HCT116 (cell line): ENCODE results near the gene OXER1. TPM values are rescaled to one million over a fixed set of nuclear protein-coding genes. Genes with fewer than 3 reads are reported as not detected.

Source experiments
- ATAC-seq: fragments of 200-7000 bp; cut with Tn5 transposase; 2 replicates; pipeline ENCODE4 v1.9.1; 2020; ENCODE audit warnings: mild to moderate bottlenecking, moderate library complexity
- BruUV-seq: library from RNA; stranded (reverse); fragments of 400-500 nt; replicated peaks from 2 replicates; lab custom pipeline; 2021; lab: Mats Ljungman, UMichigan
- CTCF ChIA-PET: fragments of 300-600 bp; sonication (Branson Sonifier 250); formaldehyde crosslinking; loops from one replicate; lab custom pipeline; 2021; ENCODE audit warnings: antibody characterized with exemption; lab: Charles Lee
- POLR2A ChIA-PET: fragments of 300-600, 350-600 bp; sonication (Branson Sonifier 250); formaldehyde crosslinking; loops from one replicate; lab custom pipeline; 2021; ENCODE audit warnings: antibody characterized with exemption; lab: Charles Lee
- RAD21 ChIA-PET, 2 experiments: fragments of 300-600 bp; sonication (Branson Sonifier 250); formaldehyde crosslinking; loops; one replicate each; lab custom pipeline; 2023; ENCODE audit warnings: low total read pairs in 2 of 2; ENCODE audit not compliant: uncharacterized antibody in 2 of 2, unreplicated experiment in 2 of 2, low non-redundant PET in 1 of 2; lab: Charles Lee
- DNase-seq: peaks from one replicate; pipeline ENCODE4 v3.0.0-alpha.2; 2010; ENCODE audit warnings: low read depth, low spot score
- H2AFZ ChIP-seq: fragments of 200-600 bp; shearing (Covaris generic), sonication (generic); 2 replicates; pipeline ENCODE4 v1.6.1; 2017; ENCODE audit warnings: low read depth, mixed run types, mixed read lengths, antibody characterized with exemption, low read length; ENCODE audit not compliant: poor library complexity, severe bottlenecking
- H3K27ac ChIP-seq: 2 replicates; pipeline ENCODE4 v1.5.1; 2012; ENCODE audit warnings: low read depth, low read length
- H3K27me3 ChIP-seq: fragments of 200-600 bp; sonication (generic); 2 replicates; pipeline ENCODE4 v1.6.1; 2016; ENCODE audit warnings: mixed run types, low read length, mixed read lengths; ENCODE audit not compliant: insufficient read depth
- H3K36me3 ChIP-seq, 2 experiments: fragments of 200-500 bp in 1 of 2; fragments of 200-600 bp in 1 of 2; sonication (Bioruptor generic) in 1 of 2; sonication (generic) in 1 of 2; 2 replicates each; pipeline versions ENCODE4 v1.5.1 to v1.6.1; 2014 to 2016; ENCODE audit warnings: low read length in 2 of 2, inconsistent platforms in 1 of 2, mixed read lengths in 1 of 2, mixed run types in 1 of 2; ENCODE audit not compliant: insufficient read depth in 2 of 2, control insufficient read depth in 1 of 2
- H3K4me1 ChIP-seq, 2 experiments: fragments of 200-600 bp in 1 of 2; sonication (generic) in 1 of 2; 2 replicates each; pipeline versions ENCODE4 v1.5.1 to v1.6.1; 2012 to 2017; ENCODE audit warnings: low read length in 2 of 2, inconsistent platforms in 1 of 2, mild to moderate bottlenecking in 1 of 2, mixed read lengths in 1 of 2, mixed run types in 1 of 2, moderate library complexity in 1 of 2; ENCODE audit not compliant: insufficient read depth in 2 of 2, control insufficient read depth in 1 of 2
- H3K4me2 ChIP-seq: fragments of 200-600 bp; sonication (generic); 2 replicates; pipeline ENCODE4 v1.6.1; 2017; ENCODE audit warnings: mixed run types, low read length, mixed read lengths
- H3K4me3 ChIP-seq, 2 experiments: fragments of 200-600 bp in 1 of 2; sonication (generic) in 1 of 2; replicated peaks in 1 of 2; 2 replicates each; pipeline ENCODE4 v1.5.1; 2011 to 2016; ENCODE audit warnings: low read length in 2 of 2, control low read depth in 1 of 2, low read depth in 1 of 2, mild to moderate bottlenecking in 1 of 2, mixed read lengths in 1 of 2, mixed run types in 1 of 2
- H3K79me2 ChIP-seq: fragments of 200-600 bp; sonication (generic); 2 replicates; pipeline ENCODE4 v1.6.1; 2017; ENCODE audit warnings: mild to moderate bottlenecking, mixed run types, low read length, moderate library complexity, mixed read lengths; ENCODE audit not compliant: insufficient read depth
- H3K9ac ChIP-seq: fragments of 200-600 bp; sonication (generic); 2 replicates; pipeline ENCODE4 v1.6.1; 2016; ENCODE audit warnings: low read length, mixed read lengths
- H3K9me2 ChIP-seq: fragments of 200-600 bp; sonication (generic), shearing (Covaris generic); 2 replicates; pipeline ENCODE4 v1.6.1; 2017; ENCODE audit warnings: mixed run types, mild to moderate bottlenecking, moderate library complexity; ENCODE audit not compliant: insufficient read depth
- H3K9me3 ChIP-seq, 2 experiments: fragments of 200-500 bp in 1 of 2; fragments of 200-600 bp in 1 of 2; sonication (Bioruptor generic) in 1 of 2; sonication (generic) in 1 of 2; 2 replicates each; pipeline ENCODE4 v1.6.1; 2014 to 2017; ENCODE audit warnings: low read length in 2 of 2, mixed read lengths in 2 of 2, inconsistent platforms in 1 of 2, low read depth in 1 of 2, mild to moderate bottlenecking in 1 of 2, mixed run types in 1 of 2, moderate library complexity in 1 of 2; ENCODE audit not compliant: control insufficient read depth in 1 of 2, insufficient read depth in 1 of 2
- H4K20me1 ChIP-seq: fragments of 200-600 bp; sonication (generic), shearing (Covaris generic); 2 replicates; pipeline ENCODE4 v1.6.1; 2017; ENCODE audit warnings: mixed run types, mild to moderate bottlenecking, moderate library complexity; ENCODE audit not compliant: insufficient read depth
- CEBPB ChIP-seq: IDR thresholded peaks from 2 replicates; pipeline ENCODE4 v1.6.1; 2012; ENCODE audit warnings: low read depth
- ELF1 ChIP-seq: IDR thresholded peaks from 2 replicates; pipeline ENCODE4 v1.6.1; 2012; ENCODE audit warnings: low read depth, borderline replicate concordance
- EZH2 ChIP-seq: fragments of 200-600 bp; sonication (generic); IDR thresholded peaks from 2 replicates; pipeline ENCODE4 v1.6.1; 2017; ENCODE audit warnings: antibody characterized with exemption, mixed run types
- JUND ChIP-seq: IDR thresholded peaks from 2 replicates; pipeline ENCODE4 v1.6.1; 2012
- MAX ChIP-seq: IDR thresholded peaks from 2 replicates; pipeline ENCODE4 v1.6.1; 2012
- POLR2AphosphoS5 ChIP-seq: IDR thresholded peaks from 2 replicates; pipeline ENCODE4 v1.6.1; 2011; ENCODE audit warnings: mild to moderate bottlenecking, low read depth, low read length, moderate library complexity
- TCF7L2 ChIP-seq: IDR thresholded peaks from 2 replicates; pipeline ENCODE4 v1.7.0; 2011; ENCODE audit warnings: borderline replicate concordance, inconsistent platforms; ENCODE audit not compliant: insufficient read depth, insufficient read length; ENCODE audit errors: extremely low read depth
- YY1 ChIP-seq: IDR thresholded peaks from 2 replicates; pipeline ENCODE4 v1.6.1; 2011; ENCODE audit warnings: low read length, low read depth, moderate library complexity, mild to moderate bottlenecking; ENCODE audit not compliant: insufficient replicate concordance; ENCODE audit errors: extremely low read depth
- ZBTB33 ChIP-seq: IDR thresholded peaks from 2 replicates; pipeline ENCODE4 v1.6.1; 2011; ENCODE audit warnings: mild to moderate bottlenecking, low read length, moderate library complexity; ENCODE audit not compliant: insufficient replicate concordance; ENCODE audit errors: extremely low read depth
- ZNF274 ChIP-seq: fragments of 200-500 bp; sonication (Bioruptor generic); IDR thresholded peaks from 2 replicates; pipeline ENCODE4 v1.6.1; 2014; ENCODE audit warnings: mild to moderate bottlenecking, low read depth, low read length, inconsistent platforms
- intact Hi-C: fragments of 100-400 bp; cut with micrococcal nuclease; formaldehyde crosslinking; loops from 2 replicates; pipeline ENCODE4 v1.10.0; 2022
- total RNA-seq: library from RNA; stranded (reverse); gene quantifications from one replicate; pipeline ENCODE4 v1.2.1, GENCODE V29; 2021; ENCODE audit not compliant: unreplicated experiment
- TF ChIP-seq, protein P1 (sequence below): IDR thresholded peaks from 2 replicates; pipeline ENCODE4 v1.6.1; 2012; ENCODE audit warnings: low read depth

Gene OXER1
- total RNA-seq, 1 experiment from 2014 or later = not detected

DNA sequence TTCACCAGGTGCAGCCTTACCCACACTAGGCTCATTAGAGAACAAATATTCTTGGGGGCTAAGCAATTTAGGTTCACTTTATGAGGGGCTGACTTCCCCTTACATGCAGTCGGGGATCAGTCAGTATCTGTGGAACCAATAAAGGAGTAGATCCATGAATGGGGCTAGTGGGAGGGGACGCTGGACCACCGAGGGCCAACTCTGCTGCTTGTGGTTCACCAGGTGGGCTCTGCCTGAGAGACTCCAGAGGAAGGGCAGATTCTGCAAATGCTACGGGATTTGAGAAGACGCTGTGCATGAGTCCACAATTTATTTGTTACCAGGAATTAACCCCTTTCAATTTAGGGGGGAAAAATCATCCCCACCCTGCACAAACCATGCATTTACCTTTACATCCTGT is 44.4 kb upstream of the OXER1 start:
- ChIA-PET RAD21 (no interaction called here), POLR2A (no interaction called here), CTCF (no interaction called here)
- H3K27me3 ChIP-seq = no peaks in the 10 kb centered on the region
- H3K9ac ChIP-seq = no peak overlapping the region
- H3K27ac ChIP-seq = no peak overlapping the region
- intact Hi-C loops = no loop called here
- no peak overlapping the region for H3K4me3 ChIP-seq
- no peak for ATAC-seq
- no peaks in the 10 kb centered on the region for H3K9me3 ChIP-seq
- H2AFZ ChIP-seq = no peak overlapping the region
- BruUV-seq = no TSS peak
- H4K20me1 ChIP-seq = no peaks in the 10 kb centered on the region
- no peaks in the 10 kb centered on the region for H3K9me2 ChIP-seq
- H3K4me1 ChIP-seq = peaks cover 7 to 20% of the 10 kb centered on the region in 2 experiments
- no peaks in the 10 kb centered on the region for H3K79me2 ChIP-seq
- no peak overlapping the region for H3K4me2 ChIP-seq
- no peak for DNase-seq
- TF ChIP-seq ZNF274 (no peak), MAX (no peak), JUND (no peak), TCF7L2 (no peak), CEBPB (no peak), EZH2 (no peak), YY1 (no peak), ZBTB33 (no peak), POLR2AphosphoS5 (no peak), ELF1 (no peak)
- TF ChIP-seq, protein P1, sequence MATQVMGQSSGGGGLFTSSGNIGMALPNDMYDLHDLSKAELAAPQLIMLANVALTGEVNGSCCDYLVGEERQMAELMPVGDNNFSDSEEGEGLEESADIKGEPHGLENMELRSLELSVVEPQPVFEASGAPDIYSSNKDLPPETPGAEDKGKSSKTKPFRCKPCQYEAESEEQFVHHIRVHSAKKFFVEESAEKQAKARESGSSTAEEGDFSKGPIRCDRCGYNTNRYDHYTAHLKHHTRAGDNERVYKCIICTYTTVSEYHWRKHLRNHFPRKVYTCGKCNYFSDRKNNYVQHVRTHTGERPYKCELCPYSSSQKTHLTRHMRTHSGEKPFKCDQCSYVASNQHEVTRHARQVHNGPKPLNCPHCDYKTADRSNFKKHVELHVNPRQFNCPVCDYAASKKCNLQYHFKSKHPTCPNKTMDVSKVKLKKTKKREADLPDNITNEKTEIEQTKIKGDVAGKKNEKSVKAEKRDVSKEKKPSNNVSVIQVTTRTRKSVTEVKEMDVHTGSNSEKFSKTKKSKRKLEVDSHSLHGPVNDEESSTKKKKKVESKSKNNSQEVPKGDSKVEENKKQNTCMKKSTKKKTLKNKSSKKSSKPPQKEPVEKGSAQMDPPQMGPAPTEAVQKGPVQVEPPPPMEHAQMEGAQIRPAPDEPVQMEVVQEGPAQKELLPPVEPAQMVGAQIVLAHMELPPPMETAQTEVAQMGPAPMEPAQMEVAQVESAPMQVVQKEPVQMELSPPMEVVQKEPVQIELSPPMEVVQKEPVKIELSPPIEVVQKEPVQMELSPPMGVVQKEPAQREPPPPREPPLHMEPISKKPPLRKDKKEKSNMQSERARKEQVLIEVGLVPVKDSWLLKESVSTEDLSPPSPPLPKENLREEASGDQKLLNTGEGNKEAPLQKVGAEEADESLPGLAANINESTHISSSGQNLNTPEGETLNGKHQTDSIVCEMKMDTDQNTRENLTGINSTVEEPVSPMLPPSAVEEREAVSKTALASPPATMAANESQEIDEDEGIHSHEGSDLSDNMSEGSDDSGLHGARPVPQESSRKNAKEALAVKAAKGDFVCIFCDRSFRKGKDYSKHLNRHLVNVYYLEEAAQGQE = no peak
- no peaks in the 10 kb centered on the region for H3K36me3 ChIP-seq
